MCF 10A (cell line): ENCODE measurements around the gene SCN2B. TPM values are rescaled to one million over a fixed set of nuclear protein-coding genes. Genes with fewer than 3 reads are reported as not detected.

Experiments
- BruUV-seq: library from RNA; stranded (reverse); fragments of 400-500 nt; replicated peaks from 2 replicates; lab custom pipeline; 2021; lab: Mats Ljungman, UMichigan
- CTCF ChIA-PET: fragments of 300-600 bp; sonication (Branson Sonifier 250); formaldehyde crosslinking; extraction: SDS; loops from one replicate; lab custom pipeline; 2021; ENCODE audit warnings: antibody characterized with exemption, inconsistent platforms; lab: Yijun Ruan, JAX
- POLR2A ChIA-PET: fragments of 300-600, 350-650 bp; sonication (Branson Sonifier 250); formaldehyde crosslinking; extraction: SDS; loops from one replicate; lab custom pipeline; 2020; ENCODE audit warnings: antibody characterized with exemption, inconsistent platforms; lab: Yijun Ruan, JAX
- DNase-seq: peaks from one replicate; pipeline ENCODE4 v3.0.0-alpha.2; 2018; ENCODE audit not compliant: unreplicated experiment
- H3K27ac Mint-ChIP-seq: one replicate; pipeline ENCODE4 v1.8.0; 2022; ENCODE audit warnings: mild to moderate bottlenecking, low read depth, mixed read lengths; ENCODE audit not compliant: unreplicated experiment
- H3K27me3 Mint-ChIP-seq: one replicate; pipeline ENCODE4 v1.8.0; 2022; ENCODE audit warnings: mixed read lengths; ENCODE audit not compliant: insufficient read depth, unreplicated experiment
- H3K36me3 Mint-ChIP-seq: one replicate; pipeline ENCODE4 v1.8.0; 2022; ENCODE audit warnings: mild to moderate bottlenecking, moderate library complexity, mixed read lengths; ENCODE audit not compliant: insufficient read depth, unreplicated experiment
- H3K4me1 Mint-ChIP-seq: one replicate; pipeline ENCODE4 v1.8.0; 2022; ENCODE audit warnings: mixed read lengths; ENCODE audit not compliant: insufficient read depth, unreplicated experiment
- H3K4me3 Mint-ChIP-seq: one replicate; pipeline ENCODE4 v1.8.0; 2022; ENCODE audit warnings: mild to moderate bottlenecking, moderate library complexity, mixed read lengths; ENCODE audit not compliant: unreplicated experiment
- H3K9me3 Mint-ChIP-seq: one replicate; pipeline ENCODE4 v1.8.0; 2022; ENCODE audit warnings: mixed read lengths; ENCODE audit not compliant: unreplicated experiment
- intact Hi-C: fragments of 100-400 bp; cut with micrococcal nuclease; formaldehyde crosslinking; loops from 2 replicates; pipeline ENCODE4 v1.14.1; 2022
- total RNA-seq: library from RNA; stranded (reverse); gene quantifications from 2 replicates; pipeline ENCODE4 v1.2.3, GENCODE V29; 2022
- TF ChIP-seq, protein P1 (sequence below): fragments of 200-600 bp; IDR thresholded peaks from one replicate; pipeline ENCODE4 v1.8.0; 2022; ENCODE audit warnings: antibody characterized with exemption, mild to moderate bottlenecking; ENCODE audit not compliant: unreplicated experiment

SCN2B gene
- total RNA-seq, 1 experiment from 2014 or later, result not detected

DNA sequence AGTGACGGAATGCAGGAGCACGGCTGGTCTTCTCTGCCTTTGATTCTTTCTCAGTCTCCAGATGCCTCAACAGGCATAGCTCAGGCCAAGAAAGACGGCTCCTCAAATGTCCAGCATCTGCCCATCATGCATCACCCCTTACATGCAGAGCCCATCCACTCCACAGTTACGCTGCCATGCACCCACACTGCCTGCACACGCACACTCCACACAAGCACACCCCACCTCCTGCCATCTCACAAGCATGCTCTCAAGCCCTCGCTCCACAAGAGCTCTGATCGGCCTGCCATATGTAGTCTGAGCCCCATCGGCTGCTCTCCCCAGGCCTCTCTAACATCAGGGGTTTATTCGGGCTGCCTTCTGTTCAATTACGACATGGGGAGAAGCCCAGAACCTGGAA lies 42.6 kb downstream of the SCN2B start:
- intact Hi-C loops, result no loop called here
- POLR2A ChIA-PET, result no interaction called here
- no peak overlapping the region for H3K27ac Mint-ChIP-seq
- CTCF ChIA-PET, result interaction anchor here (1.2 kb wide), 1 partner anchor 11 kb away, joined by 8 read pairs; no protein-coding TSS in a partner anchor
- DNase-seq, result no peak
- H3K4me1 Mint-ChIP-seq, result no peaks in the 10 kb centered on the region
- peaks cover 34% of the 10 kb centered on the region for H3K27me3 Mint-ChIP-seq
- H3K4me3 Mint-ChIP-seq, result no peak overlapping the region
- BruUV-seq, result no TSS peak
- TF ChIP-seq, protein P1, sequence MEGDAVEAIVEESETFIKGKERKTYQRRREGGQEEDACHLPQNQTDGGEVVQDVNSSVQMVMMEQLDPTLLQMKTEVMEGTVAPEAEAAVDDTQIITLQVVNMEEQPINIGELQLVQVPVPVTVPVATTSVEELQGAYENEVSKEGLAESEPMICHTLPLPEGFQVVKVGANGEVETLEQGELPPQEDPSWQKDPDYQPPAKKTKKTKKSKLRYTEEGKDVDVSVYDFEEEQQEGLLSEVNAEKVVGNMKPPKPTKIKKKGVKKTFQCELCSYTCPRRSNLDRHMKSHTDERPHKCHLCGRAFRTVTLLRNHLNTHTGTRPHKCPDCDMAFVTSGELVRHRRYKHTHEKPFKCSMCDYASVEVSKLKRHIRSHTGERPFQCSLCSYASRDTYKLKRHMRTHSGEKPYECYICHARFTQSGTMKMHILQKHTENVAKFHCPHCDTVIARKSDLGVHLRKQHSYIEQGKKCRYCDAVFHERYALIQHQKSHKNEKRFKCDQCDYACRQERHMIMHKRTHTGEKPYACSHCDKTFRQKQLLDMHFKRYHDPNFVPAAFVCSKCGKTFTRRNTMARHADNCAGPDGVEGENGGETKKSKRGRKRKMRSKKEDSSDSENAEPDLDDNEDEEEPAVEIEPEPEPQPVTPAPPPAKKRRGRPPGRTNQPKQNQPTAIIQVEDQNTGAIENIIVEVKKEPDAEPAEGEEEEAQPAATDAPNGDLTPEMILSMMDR, result no peak
- H3K9me3 Mint-ChIP-seq, result no peaks in the 10 kb centered on the region
- H3K36me3 Mint-ChIP-seq, result no peaks in the 10 kb centered on the region

DNA sequence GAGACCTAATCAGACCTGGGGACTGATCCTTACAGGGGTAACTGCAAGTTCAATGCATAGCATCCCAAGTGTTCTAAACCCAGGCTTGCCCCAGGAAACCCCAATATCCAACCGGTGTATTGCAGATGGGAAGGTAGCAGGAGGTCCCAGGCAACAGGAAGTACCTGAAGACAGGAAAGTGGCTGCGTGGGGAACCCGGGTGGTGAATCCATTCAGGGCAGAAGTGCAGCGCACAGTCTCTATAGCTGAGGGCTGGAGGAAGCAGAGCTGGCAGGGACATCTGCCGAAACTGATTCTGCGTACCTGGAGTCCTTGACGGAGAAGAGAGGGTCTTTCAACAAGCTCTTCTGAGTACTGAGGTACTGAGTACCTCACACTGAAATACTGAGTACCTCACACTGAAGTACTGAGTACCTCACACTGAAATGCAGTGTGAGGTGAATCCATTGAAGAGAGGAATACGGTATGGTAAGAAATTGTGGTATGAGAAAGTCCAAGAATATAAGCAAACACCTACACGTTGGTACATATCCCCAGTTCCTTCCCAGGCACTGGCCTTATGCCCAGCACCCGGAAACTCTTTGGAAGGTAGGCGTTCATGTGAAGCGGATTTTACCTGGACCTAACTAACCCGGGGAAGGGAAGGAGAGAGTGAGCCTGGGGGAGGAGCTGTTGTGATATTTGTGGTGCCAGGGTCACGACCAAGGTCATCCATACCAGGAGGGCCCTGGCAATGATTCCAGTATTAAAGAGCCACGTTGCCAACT lies 43.9 kb downstream of the SCN2B start:
- TF ChIP-seq, protein P1, result no peak
- Mint-ChIP-seq H3K4me3 (no peak overlapping the region), H3K27me3 (peaks cover 22% of the 10 kb centered on the region), H3K4me1 (no peaks in the 10 kb centered on the region), H3K36me3 (no peaks in the 10 kb centered on the region), H3K27ac (no peak overlapping the region), H3K9me3 (no peaks in the 10 kb centered on the region)
- ChIA-PET CTCF (interaction anchor here (1.2 to 2.1 kb wide), 2 partner anchors 12 to 39 kb away, joined by 8 to 10 read pairs; no protein-coding TSS in a partner anchor), POLR2A (interaction anchor here (0.6 kb wide), 1 partner anchor 55 kb away, joined by 3 read pairs; no protein-coding TSS in a partner anchor)
- peak; percentile 57 for DNase-seq
- intact Hi-C loops, result no loop called here
- BruUV-seq, result no TSS peak

DNA sequence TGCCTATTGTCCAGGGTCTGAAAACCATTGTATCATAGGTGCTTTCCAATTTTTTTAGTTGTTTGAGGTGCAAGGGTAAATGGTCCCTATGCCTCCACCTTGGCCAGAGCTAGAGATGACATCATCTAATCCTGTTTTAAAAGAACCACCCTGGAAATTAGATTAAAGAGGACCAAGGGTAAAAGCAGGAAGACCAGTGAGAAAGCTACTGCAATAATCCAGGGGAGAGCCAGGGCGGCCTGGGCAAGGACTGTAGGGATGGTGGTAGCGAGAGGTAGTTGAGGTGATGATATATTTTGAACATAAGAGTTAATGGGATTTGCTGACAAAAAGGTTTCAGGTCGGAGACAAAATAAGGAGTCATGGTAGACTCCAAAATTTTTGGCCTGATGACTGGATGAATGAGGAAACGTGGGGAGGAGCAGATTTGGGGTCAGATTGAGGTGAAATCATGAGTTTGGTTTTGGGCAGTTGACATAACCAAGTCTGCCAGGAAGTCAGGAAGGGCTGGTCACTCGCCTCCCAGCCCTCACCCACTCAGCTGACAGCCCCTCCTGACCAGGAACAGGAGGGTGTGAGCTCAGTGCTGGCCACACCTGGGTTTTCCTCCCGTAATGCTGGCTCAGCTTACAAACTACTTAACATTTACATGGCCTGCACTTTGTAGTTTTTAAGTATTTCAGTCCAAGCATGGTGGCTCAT lies 46.8 kb downstream of the SCN2B start:
- no peaks in the 10 kb centered on the region for H3K4me1 Mint-ChIP-seq
- H3K36me3 Mint-ChIP-seq, result no peaks in the 10 kb centered on the region
- H3K27me3 Mint-ChIP-seq, result peaks cover 8% of the 10 kb centered on the region
- H3K27ac Mint-ChIP-seq, result no peak overlapping the region
- TF ChIP-seq, protein P1, result no peak
- peak; percentile 11 for DNase-seq
- POLR2A ChIA-PET, result no interaction called here
- H3K9me3 Mint-ChIP-seq, result no peaks in the 10 kb centered on the region
- CTCF ChIA-PET, result no interaction called here
- BruUV-seq, result no TSS peak
- intact Hi-C loops, result no loop called here
- H3K4me3 Mint-ChIP-seq, result no peak overlapping the region

DNA sequence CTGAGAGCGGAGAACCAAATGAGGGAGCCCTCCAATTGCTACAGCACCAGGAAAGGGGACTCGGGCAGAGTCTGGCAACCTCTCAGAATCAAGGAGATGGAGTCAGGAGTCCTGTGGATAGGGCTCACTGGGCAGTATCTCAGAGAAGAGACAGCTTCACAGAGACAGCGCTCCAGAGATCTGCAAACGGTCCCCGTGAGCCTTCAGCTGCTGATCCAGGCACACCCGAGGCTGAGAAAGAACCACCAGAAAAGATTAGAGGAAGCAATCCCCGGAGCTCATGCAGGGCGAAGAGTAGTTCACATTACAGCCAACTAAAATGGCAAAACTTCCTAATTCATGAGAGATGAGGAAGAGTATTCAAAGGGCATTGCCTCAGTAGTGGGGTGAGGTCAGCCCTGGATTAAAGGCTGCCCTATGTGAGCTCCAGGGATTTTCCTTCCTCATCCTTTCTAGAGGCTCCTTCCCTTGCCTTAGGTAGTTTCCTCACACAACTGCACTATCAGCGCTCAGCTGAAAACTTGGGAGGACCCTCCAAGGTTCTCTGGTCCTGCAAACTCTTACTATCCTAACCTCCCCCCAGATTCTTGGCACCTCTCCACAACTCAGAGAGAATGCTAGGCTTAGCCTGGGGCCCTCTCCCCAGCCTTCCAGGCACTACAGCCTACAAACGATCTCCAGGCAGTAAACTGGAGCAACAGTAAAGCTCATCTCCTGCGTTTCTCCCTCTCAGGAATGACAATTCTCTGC lies 47.5 kb downstream of the SCN2B start:
- Mint-ChIP-seq H3K27me3 (peaks cover 1% of the 10 kb centered on the region), H3K27ac (no peak overlapping the region), H3K36me3 (no peaks in the 10 kb centered on the region), H3K9me3 (no peaks in the 10 kb centered on the region), H3K4me3 (no peak overlapping the region), H3K4me1 (no peaks in the 10 kb centered on the region)
- ChIA-PET CTCF (no interaction called here), POLR2A (no interaction called here)
- DNase-seq, result no peak
- BruUV-seq, result no TSS peak
- intact Hi-C loops, result no loop called here
- TF ChIP-seq, protein P1, result no peak
